Astrocyte of the cerebellum (primary cell): ENCODE results near the gene DEPP1.

Source experiments
- DNase-seq: peaks from one replicate; pipeline ENCODE4 v3.0.0-alpha.2; 2011; ENCODE audit warnings: low read depth
- H3K4me3 ChIP-seq: 2 replicates; pipeline ENCODE4 v1.5.1; 2011; ENCODE audit warnings: mild to moderate bottlenecking, low read depth, low read length, moderate library complexity
- CTCF ChIP-seq: IDR thresholded peaks from 2 replicates; pipeline ENCODE4 v1.5.1; 2012; ENCODE audit warnings: low read length, low read depth, moderate library complexity, mild to moderate bottlenecking; ENCODE audit errors: missing control alignments
- in situ Hi-C: cut with HindIII; loops from 2 replicates; pipeline ENCODE4 v1.10.0; 2017; ENCODE audit warnings: low sequenced_read_pairs

The DEPP1 gene

DNA sequence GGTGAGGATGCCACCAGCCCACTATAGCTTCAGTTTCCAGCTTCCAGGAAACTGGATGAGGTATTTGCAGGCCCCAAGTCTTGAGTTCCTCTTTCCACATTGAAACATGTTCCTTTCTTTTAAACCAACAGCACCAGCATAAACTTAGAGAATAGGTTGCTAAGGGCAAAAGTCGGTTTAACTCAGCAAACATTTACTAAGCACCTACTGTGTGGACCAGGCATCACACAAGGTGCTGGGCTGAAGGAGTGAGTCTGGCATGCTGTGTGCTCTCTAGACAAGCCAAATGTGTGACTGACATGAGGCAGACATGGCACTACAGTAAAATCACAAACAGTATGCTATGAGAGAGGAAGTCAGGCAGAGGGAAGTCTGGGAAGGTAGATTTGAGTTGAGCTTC lies 30.0 kb downstream of the DEPP1 start:
- in situ Hi-C loops = no loop called here
- DNase-seq = no peak
- TF ChIP-seq CTCF = no peak

DNA sequence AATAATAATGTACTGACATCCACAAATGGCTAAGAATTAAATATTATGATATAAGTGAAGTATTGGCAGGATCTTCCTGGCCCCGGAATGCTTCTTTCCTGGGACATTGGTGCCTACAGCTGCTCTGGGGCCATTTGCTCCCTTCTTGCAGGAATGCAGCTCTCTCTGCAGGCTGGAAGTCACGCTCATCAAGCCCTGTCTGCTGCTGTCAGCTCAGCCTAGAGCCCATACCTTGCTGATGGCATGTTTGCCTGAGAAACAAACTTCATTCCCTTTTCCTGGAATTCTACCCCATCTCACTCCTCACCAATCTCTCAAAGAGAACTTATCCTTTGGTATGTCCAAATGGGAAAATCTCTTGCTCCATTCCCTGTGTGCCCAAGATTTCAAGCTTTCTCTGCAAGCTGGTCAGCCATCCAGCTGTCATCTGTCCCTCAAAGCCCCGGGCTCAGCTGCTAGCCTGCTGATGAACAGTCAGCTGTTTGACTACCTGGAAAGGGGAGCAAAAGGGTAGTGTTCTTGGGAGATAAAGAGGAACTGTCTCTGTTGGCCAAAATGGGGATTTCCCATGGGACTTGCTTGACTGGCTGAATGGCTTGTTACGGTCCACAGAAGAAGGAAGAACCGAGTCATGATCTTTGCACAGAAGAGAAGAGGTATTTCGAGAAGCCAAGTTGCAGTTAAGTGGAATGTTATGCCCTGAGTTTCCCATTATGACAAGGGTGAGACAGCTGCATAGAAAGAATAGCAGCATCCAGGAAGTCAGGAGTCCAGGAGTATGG lies 31.0 kb downstream of the DEPP1 start:
- no peak for TF ChIP-seq CTCF
- in situ Hi-C loops = no loop called here
- no peak overlapping the region for H3K4me3 ChIP-seq
- DNase-seq = no peak

More for the DNA sequence above, 30.0 kb downstream of the DEPP1 start:
- H3K4me3 ChIP-seq = no peak overlapping the region

DNA sequence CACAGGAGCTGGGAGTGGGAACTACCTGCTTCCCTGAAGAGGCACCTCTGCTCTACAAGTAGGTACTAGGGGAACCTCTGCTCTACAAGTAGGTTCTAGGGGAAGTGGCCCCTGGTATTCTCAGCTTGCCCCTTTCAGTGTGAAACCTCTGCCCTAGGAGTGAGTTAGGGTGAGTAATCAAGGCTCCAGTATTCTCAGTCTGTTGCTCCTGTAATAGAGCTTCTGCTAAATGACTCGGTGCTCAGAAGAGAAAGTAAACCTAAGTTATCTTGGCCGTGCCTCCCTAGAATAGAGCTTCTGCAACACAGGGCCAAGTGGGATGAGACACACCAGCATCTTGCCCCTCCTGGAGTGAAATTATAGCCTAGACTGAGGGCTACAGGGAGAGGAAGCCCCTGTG lies 32.4 kb downstream of the DEPP1 start:
- no peak for DNase-seq
- in situ Hi-C loops = no loop called here
- no peak overlapping the region for H3K4me3 ChIP-seq
- no peak for TF ChIP-seq CTCF

GRCh38 chr10:44944354-44944753 lies 34.3 kb downstream of the DEPP1 start:
- no peak for DNase-seq
- H3K4me3 ChIP-seq = no peak overlapping the region
- in situ Hi-C loops = no loop called here
- no peak for TF ChIP-seq CTCF

- no peak overlapping the region for H3K4me3 ChIP-seq
- no peak for TF ChIP-seq CTCF
- no peak for DNase-seq
- in situ Hi-C loops = no loop called here
These were observed 38.8 kb downstream of the DEPP1 start for GRCh38 chr10:44939691-44940401.

GRCh38 chr10:44938956-44939355 lies 39.7 kb downstream of the DEPP1 start:
- no peak overlapping the region for H3K4me3 ChIP-seq
- in situ Hi-C loops = no loop called here
- DNase-seq = no peak
- no peak for TF ChIP-seq CTCF
